T-helper 22 cell (primary cell): ENCODE results near the gene PSMD13.
"Not testable (repeated sequence)": the region's sequence is repeated elsewhere in the genome, so short reads cannot be mapped to it uniquely, and the experiment has no call there.

Experiments used
- DNase-seq: peaks from one replicate; pipeline ENCODE4 v3.0.0-alpha.2; 2020; ENCODE audit warnings: low read depth

PSMD13 gene

DNA sequence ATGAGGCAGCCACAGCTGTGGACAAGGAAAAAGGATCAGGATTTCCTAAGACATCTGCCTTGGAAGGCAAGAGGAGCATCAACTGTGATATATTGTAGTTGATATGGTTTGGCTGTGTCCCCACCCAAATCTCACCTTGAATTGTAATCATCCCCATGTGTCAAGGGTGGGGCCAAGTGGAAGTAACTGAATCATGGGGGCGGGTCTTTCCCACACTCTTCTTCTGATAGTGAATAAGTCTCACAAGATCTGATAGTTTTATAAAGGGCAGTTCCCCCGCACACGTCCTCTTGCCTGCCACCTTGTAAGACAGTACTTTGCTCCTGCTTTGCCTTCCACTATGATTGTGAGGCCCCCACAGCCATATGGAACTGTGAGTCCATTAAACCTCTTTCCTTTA is 19.1 kb upstream of the PSMD13 start:
- DNase-seq = no peak

DNA sequence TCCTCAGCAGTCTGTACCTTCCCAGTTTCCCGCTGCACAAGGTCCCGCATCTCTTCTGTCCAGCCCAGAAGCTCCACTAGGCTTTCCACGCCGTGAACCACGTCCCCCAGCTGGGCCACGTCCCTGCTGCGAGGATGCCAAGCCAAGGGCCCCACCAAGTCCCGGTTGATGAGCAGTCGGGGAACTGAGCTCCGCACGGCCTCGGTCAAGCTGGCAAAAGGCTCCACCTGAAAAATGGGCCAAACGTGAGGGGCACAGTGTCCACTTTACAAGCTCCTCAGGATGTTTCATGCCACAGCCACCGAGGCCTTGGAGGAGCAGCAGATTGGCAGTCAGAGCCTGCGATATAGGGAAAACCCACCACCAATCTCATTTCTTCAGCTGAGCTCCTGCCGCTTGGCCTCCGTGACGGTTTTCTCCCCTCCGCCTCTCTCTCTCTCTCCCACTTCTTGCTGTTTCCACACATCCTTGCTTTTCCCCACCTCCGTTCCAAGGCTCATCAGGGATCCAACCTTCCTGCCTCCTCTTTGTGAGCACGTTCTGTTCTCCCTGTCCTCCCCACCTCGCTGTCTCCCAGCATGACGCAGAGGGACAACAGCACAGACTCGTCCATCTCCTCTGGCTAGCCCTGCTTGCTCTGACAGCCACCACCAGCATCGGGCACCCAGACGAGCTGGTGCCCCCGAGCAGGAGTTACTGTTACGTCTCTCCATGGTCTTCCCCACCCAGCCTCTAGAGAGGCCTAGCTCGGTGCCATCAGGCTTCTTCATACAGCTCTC is 17.8 kb upstream of the PSMD13 start:
- no peak for DNase-seq

DNA sequence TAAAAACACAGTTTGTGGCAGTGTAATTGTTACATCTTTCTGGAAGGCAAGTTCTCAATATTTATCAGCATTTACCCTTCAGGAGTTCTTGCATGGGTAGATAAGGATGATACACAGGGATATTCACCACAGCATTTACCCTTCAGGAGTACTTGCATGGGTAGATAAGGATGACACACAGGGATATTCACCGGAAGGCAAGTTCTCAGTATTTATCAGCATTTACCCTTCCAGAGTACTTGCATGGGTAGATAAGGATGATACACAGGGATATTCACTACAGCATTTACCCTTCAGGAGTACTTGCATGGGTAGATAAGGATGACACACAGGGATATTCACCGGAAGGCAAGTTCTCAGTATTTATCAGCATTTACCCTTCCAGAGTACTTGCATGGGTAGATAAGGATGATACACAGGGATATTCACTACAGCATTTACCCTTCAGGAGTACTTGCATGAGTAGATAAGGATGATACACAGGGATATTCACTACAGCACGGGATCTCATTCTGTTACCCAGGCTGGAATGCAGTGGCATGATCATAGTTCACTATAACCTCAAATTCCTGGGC is 16.0 kb upstream of the PSMD13 start:
- not testable (repeated sequence) for DNase-seq

DNA sequence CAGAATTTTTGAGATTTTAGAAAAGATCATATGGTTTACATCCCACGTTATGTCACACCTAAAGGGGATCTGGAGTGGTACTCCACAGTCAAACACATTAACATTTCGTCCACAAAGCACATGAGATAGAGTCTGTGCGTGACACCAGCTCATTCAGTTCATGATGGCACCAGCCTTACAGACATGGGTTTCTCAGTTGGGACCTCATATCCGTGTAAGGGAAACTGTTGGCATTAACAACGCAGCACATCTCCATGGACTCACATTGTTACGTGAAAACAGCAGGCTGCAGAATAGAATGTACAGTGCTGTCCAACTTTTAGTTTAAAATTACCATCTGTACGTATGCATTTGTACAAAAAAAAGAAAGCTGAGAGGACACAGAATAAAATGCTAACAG is 15.2 kb upstream of the PSMD13 start:
- no peak for DNase-seq

DNA sequence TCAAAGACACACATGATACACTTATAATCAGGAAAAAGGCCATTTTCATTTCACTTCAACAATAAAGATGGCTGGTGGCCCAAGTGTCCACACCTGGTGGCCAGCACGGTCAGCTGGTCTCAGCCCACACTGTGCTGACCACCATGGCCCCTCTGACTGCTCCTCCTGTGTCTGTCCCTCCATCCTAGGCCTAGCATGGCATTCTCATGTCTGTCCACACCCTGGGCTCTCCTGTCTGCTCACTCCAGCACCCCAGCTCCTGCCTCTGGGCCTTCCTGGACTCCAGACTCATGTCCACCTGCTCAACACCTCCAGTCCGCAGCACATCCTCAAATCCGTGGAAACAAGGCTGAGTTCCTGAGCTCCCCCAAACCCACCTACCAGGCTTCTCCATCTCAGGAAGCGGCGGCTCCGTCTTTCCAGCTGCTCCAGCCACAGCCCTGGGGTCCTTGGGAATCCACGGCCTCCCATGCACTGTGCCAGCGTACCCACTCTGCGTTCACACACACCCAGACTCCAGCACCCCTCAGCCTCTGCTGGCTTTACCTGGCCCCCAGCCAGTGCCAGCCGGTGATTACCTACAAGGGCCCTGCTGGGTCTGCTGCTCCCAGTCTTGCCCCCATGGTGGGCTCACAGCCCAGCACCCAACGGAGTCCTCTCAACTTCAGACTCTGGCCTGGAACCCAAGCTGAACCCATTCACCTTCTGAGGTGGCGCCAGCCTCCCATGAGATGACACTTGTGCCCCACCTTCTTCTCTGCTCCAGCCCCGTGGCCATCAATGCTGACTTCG is 14.6 kb upstream of the PSMD13 start:
- DNase-seq = no peak

DNA sequence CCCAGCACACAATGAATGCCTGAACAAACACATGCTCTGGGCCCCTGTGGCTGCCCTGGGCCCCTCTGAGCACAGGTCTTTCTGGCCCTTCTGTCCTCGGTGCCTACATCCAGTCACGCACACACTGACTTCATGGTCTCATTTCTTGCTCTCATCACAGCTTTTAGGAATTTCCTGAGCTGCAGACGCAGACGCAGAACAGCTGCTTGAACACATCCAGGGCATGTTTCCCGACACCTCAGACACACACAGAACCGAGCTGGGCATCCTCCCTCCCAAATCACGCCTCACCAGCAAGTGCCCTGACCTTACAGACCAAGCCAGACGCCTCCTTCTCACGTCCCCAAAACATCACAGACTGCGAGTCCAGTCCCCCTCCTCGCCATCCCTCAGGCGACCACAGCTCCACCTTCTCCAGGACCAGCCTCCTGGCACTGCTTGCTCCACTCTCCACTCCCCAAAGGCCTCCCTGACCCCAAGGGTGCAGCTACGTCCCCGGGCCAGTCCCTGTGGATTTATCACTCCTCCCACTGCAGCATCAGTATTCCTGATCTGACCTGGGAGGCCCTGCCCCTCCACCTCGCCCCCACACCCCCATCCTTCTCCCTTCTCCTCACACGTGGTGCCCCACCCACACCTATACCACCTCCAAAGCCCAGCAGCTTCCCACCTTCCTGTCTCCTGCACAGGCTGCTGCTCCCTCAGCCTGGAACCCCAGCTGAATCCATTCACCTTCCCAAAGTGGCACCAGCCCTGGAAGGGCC is 13.6 kb upstream of the PSMD13 start:
- DNase-seq = no peak

DNA sequence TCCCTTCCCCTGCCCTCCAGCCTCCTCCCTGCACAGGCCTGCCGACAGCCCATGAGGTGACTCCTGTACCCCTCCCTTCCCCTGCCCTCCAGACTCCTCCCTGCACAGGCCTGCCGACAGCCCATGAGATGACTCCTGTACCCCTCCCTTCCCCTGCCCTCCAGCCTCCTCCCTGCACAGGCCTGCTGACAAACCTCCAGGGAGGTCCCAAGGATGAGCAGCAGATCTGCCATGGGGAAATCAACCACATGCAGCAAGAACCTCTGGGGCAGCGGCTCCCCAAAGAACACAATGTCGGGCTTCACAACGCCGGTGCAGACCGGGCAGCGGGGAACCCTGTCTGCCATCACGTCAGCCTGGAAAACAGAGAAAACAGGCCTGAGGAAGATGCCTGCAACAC is 12.9 kb upstream of the PSMD13 start:
- DNase-seq = no peak

DNA sequence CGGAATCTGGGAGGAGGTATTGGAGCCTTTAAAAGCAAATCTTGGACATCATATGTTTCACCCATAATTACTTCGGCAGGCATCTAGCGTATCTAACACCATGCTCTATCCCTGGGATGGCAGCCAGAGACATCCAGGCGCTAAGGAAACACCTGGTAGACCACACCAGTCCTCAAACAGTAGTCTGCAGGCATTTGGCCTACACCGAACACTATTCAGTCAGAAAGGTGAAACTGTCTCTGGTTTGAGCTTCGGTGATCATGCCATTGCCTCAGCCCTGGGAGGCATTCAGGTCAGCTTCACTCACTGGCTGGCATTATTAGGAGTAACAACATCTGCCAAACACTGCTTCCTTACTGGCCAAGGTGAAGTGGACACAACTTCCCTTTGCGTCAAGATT is 12.4 kb upstream of the PSMD13 start:
- no peak for DNase-seq

DNA sequence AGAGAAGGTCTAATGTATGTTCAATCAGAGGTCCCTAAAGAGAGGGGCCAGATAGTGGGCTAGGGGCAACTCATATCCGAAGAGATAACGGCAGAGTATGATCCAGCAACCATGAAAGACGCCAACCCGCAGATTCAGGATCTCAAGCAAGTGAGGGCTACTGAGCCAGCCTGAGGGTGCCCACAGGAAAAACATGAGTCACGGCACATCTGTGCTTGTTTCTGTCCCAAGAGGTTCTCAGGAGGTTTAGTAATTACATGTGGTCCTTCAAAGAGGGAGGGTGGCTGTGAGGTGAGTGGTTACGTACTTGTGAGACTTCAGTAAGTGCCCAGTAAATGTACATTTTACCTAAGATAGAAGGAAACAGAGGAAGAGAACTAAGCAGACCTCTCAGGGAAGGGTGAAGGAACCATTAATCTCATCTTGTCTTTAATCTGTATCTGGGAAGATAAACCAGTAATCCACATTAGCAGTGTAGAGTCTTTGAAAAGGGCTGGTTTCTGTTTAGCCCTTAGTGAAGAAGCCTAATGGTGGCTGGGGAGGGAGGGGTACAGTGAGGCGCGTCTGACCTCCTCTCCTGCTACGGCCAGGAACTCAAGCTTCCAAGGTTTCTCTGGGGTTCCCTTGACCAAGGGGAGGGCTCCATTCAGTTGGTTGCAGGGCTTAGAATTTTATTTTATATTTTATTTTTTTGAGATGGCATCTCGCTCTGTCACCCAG is 10.9 kb upstream of the PSMD13 start:
- no peak for DNase-seq

DNA sequence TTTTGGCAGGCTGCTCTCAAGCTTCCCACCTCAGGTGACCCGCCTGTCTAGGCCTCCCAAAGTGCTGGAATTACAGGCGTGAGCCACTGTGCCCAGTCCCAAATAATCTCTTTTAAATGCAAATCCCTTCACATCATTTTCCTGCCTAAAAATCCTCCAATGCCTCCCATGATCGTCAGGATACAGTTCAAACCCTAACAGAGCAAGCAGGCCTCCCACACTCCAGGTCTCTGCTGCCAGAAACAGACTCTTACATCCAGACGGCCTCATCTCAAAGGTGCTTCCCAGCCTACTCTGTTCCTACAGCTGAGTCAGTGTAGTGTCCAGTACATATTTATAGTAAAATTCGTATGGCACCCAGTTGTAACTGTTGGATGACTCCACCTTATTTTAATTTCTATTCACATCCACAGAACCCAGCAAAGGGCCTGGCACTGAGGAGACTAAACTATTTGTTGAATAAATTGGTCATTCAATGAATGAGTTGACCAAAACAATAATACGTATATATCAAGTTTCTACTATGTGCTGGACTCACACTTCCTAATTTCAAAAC is 8.9 kb upstream of the PSMD13 start:
- DNase-seq = no peak

DNA sequence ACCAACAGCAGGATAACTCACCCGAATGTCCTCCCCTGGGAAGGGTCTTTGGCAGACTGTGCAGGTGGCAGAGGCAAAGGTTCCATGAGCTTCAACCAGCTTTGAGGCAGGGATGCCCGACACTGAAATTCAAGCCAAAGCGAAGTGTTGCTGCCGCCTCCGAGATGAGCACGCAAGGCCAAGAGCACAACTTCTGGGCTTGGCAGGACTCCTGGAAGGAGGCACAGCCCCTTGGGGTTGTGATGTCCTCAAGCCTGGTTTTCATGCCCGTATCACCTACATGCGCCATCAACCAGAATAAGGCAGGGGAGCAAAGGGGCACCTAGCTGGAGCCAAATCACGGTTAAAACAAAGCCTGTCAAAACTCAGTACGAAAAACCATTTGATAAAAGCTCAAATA is 6.3 kb upstream of the PSMD13 start:
- no peak for DNase-seq

DNA sequence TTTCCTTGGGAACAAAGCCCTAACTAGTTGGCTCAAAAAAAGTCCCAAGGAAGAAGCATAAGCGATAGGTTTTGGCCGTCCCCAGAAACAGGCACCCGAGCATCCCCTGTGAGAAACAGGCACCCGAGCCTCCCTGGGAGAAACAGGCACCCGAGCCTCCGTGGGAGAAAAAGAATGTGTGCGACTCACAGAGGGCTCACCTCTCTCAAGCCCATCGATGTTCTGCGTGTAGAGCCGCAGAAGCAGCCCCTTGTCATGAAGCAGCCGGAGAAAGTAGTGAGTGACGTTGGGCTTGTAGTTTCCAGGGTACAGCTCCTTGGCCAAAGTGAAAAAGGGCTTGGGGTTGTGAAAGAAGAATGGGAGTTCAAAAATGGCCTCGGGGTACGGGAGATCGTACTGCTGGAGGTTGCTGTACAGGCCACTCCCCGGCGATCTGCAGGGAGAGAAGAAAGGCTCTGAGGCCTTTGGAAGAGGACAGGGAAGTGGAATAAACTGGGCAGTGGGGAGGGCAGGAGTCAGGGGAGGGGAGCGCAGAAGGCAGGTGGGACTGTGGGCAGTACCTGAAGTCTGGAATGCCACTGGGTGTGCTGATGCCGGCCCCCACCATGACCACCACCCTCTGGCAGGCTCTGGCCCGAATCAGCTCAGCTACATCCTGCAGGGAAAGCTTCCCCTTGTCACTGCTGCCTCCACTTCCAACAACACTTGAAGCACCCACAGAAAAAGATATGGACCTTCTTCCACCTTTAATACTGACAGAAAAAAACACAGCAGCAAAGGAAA is 3.8 kb upstream of the PSMD13 start:
- DNase-seq = no peak

DNA sequence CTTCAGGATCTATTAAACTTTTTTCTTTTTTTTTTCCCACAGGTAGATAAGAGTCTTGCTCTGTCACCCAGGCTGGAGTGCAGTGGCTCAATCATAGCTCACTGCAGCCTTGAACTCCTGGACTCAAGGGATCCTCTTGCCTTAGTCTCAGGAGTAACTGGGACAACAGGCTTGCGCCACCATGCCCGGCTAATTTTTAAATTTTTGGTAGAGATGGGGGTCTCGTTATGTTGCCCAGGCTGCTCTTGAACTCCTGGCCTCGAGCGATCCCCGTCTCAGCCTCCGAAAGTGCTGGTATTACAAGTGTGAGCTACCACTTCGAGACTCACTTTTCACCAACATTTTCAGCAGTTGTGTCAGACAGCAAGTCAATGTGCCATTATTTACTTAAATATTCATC is 1.6 kb upstream of the PSMD13 start:
- DNase-seq = no peak

DNA sequence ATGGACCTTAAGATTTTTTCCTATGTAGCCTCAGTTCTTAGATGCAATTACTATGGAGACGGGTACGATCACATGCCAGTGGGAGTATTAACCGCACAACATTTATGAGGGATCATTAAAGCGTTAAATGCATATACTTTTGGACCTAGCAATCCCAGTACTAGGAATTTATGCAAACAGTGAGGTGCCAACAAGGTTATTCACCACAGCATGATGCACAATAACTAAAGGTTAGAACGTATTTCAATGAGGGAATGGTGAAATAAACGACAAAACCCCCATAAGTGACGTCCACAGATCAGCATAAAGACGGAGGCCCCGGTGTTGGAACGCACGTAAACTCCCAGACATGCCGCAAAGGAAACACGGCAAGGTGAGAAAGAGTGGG is 1.2 kb upstream of the PSMD13 start:
- DNase-seq = peak; percentile 45

DNA sequence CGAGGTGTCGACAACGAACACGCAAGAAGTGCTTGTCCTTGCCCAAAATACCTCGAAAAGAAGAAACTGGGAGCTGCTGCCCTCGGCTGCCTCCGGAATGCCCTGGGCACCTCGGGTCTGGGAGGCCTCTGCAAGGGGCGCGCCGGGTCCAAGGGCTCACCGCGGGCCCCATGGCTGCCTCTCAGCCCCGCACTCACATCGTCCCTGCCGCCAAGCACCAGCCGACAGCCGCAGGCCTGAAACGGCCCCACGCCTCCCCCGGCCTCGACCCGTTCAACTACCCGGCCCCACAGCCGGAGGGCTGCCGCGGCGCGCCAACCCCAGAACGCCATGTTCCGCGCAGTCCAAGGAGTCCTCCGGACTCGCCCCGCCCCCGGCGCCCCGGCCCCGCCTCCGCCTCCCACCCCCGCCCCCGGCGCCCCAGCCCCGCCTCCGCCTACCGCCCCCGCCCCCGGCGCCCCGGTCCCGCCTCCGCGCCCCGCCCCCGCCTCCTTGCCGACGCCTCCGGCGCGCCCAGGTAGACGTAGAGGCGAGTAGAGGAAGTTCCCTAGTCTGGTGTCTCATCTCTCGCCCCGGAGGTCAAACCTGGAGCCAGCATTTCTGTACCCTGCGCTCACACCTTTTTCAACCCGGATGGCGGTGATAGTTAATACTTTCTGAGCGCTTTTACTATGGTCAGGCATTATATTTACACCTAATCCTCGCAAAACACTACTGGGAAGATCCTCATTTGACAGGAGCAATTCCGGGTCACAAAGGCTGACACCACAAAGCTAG is 591 bp upstream of the PSMD13 start, which contains the start of gene SIRT3:
Gene SIRT3, minus strand, starts transcription at position 346 of the 777 bp plus-strand sequence. Its CDS starts 14 bp downstream, at position 332.
- DNase-seq = peak; percentile 79

DNA sequence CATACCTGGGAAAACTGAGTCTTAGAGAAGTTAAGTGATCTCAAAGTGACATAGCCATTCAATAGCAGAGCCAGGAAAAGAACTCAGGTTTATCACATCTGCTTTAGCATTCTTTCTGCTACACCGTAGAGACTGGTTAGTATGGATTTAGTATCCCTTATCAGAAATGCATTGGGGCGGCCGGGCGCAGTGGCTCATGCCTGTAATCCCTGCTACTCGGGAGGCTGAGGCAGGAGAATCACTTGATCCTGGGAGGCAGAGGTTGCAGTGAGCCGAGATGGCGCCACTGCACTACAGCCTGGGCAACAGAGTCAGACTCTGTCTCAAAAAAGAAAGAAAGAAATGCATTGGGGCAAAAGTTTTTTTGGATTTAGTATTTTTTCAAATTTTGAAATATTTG is 1.6 kb downstream of the PSMD13 start:
- not testable (repeated sequence) for DNase-seq

DNA sequence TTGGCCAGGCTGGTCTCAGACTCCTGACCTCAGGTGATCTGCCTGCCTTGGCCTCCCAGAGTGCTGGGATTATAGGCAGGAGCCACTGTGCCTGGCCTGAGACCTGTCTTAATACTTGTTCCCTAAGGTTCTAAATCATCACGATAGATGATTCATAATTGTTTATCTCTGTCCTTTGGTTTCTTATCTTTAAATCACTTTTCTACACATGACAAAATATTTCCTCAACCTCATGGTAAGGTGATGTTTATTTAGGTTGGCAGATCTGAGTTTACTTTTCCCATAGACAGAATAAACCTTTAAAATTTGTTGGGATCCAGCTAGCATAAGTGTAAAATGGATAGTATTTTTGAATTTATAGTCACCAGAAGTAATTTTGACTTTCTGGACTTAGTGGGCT is 3.5 kb downstream of the PSMD13 start:
- no peak for DNase-seq

DNA sequence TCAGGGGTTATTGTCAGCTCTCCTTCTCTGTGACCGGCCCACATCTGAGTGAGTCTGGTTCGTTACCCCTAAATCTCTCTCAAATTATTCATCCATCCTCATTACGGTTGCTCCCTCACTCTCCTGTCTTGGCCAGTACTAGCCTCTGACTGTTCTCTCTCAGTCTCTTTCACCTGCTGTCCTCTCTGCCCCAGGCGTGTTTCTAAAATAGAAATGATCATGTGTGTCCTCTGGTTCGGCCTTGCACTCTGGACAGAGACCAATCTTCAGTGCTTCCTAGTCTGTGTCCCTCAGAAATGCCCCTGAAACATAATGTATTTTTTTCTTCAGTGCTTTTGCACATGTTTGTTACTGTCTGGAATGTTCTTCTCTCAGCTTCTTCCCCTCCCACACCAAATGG is 4.9 kb downstream of the PSMD13 start:
- DNase-seq = no peak

DNA sequence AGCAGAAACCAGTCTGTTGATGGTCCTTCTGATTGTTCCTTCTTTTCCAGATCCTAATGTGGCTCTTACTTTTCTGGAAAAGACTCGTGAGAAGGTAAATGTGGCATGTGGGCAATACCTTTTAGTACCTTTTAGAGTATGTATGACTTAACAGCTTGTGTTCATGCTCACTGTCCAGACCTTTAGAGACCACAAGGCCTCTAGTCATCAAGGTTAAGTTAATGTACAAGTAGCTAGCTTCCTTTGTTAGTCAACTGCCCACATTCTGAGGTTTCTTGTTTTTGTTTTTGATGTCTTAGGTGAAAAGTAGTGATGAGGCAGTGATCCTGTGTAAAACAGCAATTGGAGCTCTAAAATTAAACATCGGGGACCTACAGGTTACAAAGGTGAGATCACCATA is 7.6 kb downstream of the PSMD13 start:
- no peak for DNase-seq

DNA sequence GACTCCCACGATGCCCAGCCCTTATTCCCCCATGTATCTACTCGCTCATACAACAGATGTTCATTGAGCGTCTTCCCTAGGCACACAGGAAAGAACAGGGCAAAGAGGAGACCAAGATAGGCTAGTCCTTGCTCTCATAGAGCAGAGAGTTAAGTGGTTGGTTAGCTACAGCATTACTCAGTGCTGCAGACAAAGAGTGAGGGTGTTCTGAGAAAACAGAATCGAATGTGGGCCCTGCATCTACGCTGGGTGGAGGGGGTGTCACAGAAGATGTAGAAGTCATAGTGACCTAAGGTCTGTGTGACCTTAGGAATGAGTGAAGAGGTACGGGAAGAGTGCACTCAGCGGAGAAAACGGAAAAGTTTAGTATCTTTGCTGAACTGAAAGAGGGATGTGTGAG is 12.3 kb downstream of the PSMD13 start:
- no peak for DNase-seq
